Measurements from ENCODE around the gene PTPRB. TPM values are rescaled to one million over a fixed set of nuclear protein-coding genes. Genes with fewer than 3 reads are reported as not detected.

The PTPRB gene
- polyA plus RNA-seq, 2 of the 4 experiments (the other 2 are of a cell fraction), result 0.34 to 0.57 TPM

GRCh38 chr12:70640901-70641300 is 3.7 kb upstream of the PTPRB start:
- FAIRE-seq, result no peak

GRCh38 chr12:70639535-70639934 is 2.3 kb upstream of the PTPRB start:
- Histone ChIP-seq H3K4me3 (no peak overlapping the region), H3K4me2 (no peak overlapping the region), H3K27ac (no peak overlapping the region), H3K4me1 (peaks cover 3% of the 10 kb centered on the region), H3K9me3 (no peaks in the 10 kb centered on the region; the same call in 2 of the 3 replicates)
- FAIRE-seq (no peak), ATAC-seq (no peak), DNase-seq (ENCODE audit: low read depth in 1 of 2, low spot score in 1 of 2) (no peak)
- no peak for TF ChIP-seq ESRRA (IDR thresholded peaks at IDR 0.05; ENCODE audit: borderline replicate concordance, low read length)
- no peak for TF ChIP-seq RAD21 (conservative IDR thresholded peaks at IDR 0.05 in 1 of 2, IDR thresholded peaks at IDR 0.05 in 1 of 2)
- TF ChIP-seq EHF (CRISPR knock-in tag; IDR thresholded peaks at IDR 0.05), result no peak
- no peak for TF ChIP-seq HMGXB4 (CRISPR knock-in tag; IDR thresholded peaks at IDR 0.05; ENCODE audit: borderline replicate concordance)
- TF ChIP-seq FOSL2 (IDR thresholded peaks at IDR 0.05), result no peak
- TF ChIP-seq FOSL2 (CRISPR knock-in tag; IDR thresholded peaks at IDR 0.05), result no peak
- no peak for TF ChIP-seq HEYL (CRISPR knock-in tag; IDR thresholded peaks at IDR 0.05)
- TF ChIP-seq GATA3 (IDR thresholded peaks at IDR 0.05; ENCODE audit: borderline replicate concordance), result no peak
- no peak for TF ChIP-seq ELK1 (IDR thresholded peaks at IDR 0.05; ENCODE audit: low read depth, low read length)
- TF ChIP-seq FOSB (CRISPR knock-in tag; IDR thresholded peaks at IDR 0.05), result no peak
- TF ChIP-seq RARB (CRISPR knock-in tag; IDR thresholded peaks at IDR 0.05), result no peak
- no peak for TF ChIP-seq CHD4 (IDR thresholded peaks at IDR 0.05; ENCODE audit: borderline replicate concordance)
- CTCF ChIA-PET, result interaction anchor here (1.5 kb wide), 1 partner anchor 760 kb away, joined by 3 read pairs; no protein-coding TSS in a partner anchor
- 85% methylated on average over 2 of the region's 2 CpGs for WGBS (ENCODE audit: missing lambda C conversion rate)
- POLR2A ChIA-PET, result no interaction called here

More at GRCh38 chr12:70640901-70641300, 3.7 kb upstream of the PTPRB start:
- ChIA-PET CTCF (interaction anchor here (0.8 kb wide), 1 partner anchor 79 kb away, joined by 3 read pairs; no protein-coding TSS in a partner anchor), POLR2A (no interaction called here)
- 0 out of 6 replicates have a peak overlapping the region, but pooled peaks of 1 of the 2 experiments have one; percentile 17 for H3K27ac ChIP-seq
- 53% methylated on average over 1 of the region's 1 CpG for WGBS (ENCODE audit: missing lambda C conversion rate)
- DNase-seq (ENCODE audit: low read depth in 1 of 2, low spot score in 1 of 2) (no peak), ATAC-seq (no peak)
- no peak for TF ChIP-seq HOXA7 (CRISPR knock-in tag; IDR thresholded peaks at IDR 0.05)
- no peak for TF ChIP-seq EHMT2 (IDR thresholded peaks at IDR 0.05; ENCODE audit: low read depth)
- no peak for TF ChIP-seq CHD4 (IDR thresholded peaks at IDR 0.05; ENCODE audit: borderline replicate concordance)
- no peak for TF ChIP-seq RAD21 (conservative IDR thresholded peaks at IDR 0.05 in 1 of 2, IDR thresholded peaks at IDR 0.05 in 1 of 2)
- no peak for TF ChIP-seq FOXS1 (CRISPR knock-in tag; IDR thresholded peaks at IDR 0.05)
- TF ChIP-seq RCOR1 (IDR thresholded peaks at IDR 0.05; ENCODE audit: low read depth, low read length), result no peak
- no peak for TF ChIP-seq JUNB (IDR thresholded peaks at IDR 0.05)
- no peak for TF ChIP-seq TP53 (CRISPR knock-in tag; IDR thresholded peaks at IDR 0.05)
- no peak for TF ChIP-seq EP300 (IDR thresholded peaks at IDR 0.05)
- no peak for TF ChIP-seq PBX3 (IDR thresholded peaks at IDR 0.05)
- TF ChIP-seq TFCP2L1 (CRISPR knock-in tag; IDR thresholded peaks at IDR 0.05), result no peak
- TF ChIP-seq E2F6 (IDR thresholded peaks at IDR 0.05; ENCODE audit: borderline replicate concordance, low read depth), result no peak
- H3K9me3 ChIP-seq, result no peaks in the 10 kb centered on the region
- no peak overlapping the region for H3K4me3 ChIP-seq
- no peak overlapping the region for H3K4me2 ChIP-seq
- H3K4me1 ChIP-seq, result peaks cover 14% of the 10 kb centered on the region
